Skeletal muscle cell (primary cell): ENCODE data around the gene TIMM22.

Experiments used
- DNase-seq: peaks from one replicate; pipeline ENCODE4 v3.0.0-alpha.2; 2010; ENCODE audit warnings: low read depth
- H3K4me3 ChIP-seq: 2 replicates; pipeline ENCODE4 v1.5.1; 2011; ENCODE audit warnings: low read depth, mild to moderate bottlenecking, control low read depth, low read length, moderate library complexity

The TIMM22 gene

GRCh38 chr17:1049446-1050225, 52.7 kb downstream of the TIMM22 start:
- DNase-seq = no peak
- no peak overlapping the region for H3K4me3 ChIP-seq

GRCh38 chr17:1050246-1050995, 53.5 kb downstream of the TIMM22 start:
- H3K4me3 ChIP-seq = no peak overlapping the region
- DNase-seq = no peak

- H3K4me3 ChIP-seq = no peak overlapping the region
- DNase-seq = no peak
Measured at GRCh38 chr17:1050996-1051925, 54.3 kb downstream of the TIMM22 start.
